SK-N-MC (cell line): ENCODE data around the gene TPP2.

ENCODE experiments used
- EZH2 ChIP-seq: fragments of 200-600 bp; sonication (generic); IDR thresholded peaks from one replicate; pipeline ENCODE4 v1.6.1; 2017; ENCODE audit warnings: antibody characterized with exemption
- POLR2AphosphoS5 ChIP-seq: IDR thresholded peaks from 2 replicates; pipeline ENCODE4 v1.6.1; 2012; ENCODE audit warnings: mild to moderate bottlenecking, low read depth, low read length, borderline replicate concordance

GRCh38 chr13:102598061-102598460 lies 1.3 kb downstream of the TPP2 start:
- no peak for TF ChIP-seq POLR2AphosphoS5
- TF ChIP-seq EZH2 = no peak
